Measurements from ENCODE around the gene BPNT1.

- TF ChIP-seq, protein P1, sequence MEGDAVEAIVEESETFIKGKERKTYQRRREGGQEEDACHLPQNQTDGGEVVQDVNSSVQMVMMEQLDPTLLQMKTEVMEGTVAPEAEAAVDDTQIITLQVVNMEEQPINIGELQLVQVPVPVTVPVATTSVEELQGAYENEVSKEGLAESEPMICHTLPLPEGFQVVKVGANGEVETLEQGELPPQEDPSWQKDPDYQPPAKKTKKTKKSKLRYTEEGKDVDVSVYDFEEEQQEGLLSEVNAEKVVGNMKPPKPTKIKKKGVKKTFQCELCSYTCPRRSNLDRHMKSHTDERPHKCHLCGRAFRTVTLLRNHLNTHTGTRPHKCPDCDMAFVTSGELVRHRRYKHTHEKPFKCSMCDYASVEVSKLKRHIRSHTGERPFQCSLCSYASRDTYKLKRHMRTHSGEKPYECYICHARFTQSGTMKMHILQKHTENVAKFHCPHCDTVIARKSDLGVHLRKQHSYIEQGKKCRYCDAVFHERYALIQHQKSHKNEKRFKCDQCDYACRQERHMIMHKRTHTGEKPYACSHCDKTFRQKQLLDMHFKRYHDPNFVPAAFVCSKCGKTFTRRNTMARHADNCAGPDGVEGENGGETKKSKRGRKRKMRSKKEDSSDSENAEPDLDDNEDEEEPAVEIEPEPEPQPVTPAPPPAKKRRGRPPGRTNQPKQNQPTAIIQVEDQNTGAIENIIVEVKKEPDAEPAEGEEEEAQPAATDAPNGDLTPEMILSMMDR (IDR thresholded peaks at IDR 0.05; ENCODE audit: low read depth, low read length): no peak
- TF ChIP-seq, protein P2, sequence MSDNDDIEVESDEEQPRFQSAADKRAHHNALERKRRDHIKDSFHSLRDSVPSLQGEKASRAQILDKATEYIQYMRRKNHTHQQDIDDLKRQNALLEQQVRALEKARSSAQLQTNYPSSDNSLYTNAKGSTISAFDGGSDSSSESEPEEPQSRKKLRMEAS (IDR thresholded peaks at IDR 0.05; ENCODE audit: low read depth, low read length): no peak
- no peak for TF ChIP-seq POLR2A (IDR thresholded peaks at IDR 0.05; ENCODE audit: extremely low read depth, insufficient read length)
- no peak for TF ChIP-seq MYC (IDR thresholded peaks at IDR 0.05; ENCODE audit: low read depth, low read length)
These were observed 45.9 kb downstream of the BPNT1 start for GRCh38 chr1:220043646-220044045.

All from NB4 (cell line).